ENCODE measurements around the gene IGFBP6.

Gene IGFBP6

DNA sequence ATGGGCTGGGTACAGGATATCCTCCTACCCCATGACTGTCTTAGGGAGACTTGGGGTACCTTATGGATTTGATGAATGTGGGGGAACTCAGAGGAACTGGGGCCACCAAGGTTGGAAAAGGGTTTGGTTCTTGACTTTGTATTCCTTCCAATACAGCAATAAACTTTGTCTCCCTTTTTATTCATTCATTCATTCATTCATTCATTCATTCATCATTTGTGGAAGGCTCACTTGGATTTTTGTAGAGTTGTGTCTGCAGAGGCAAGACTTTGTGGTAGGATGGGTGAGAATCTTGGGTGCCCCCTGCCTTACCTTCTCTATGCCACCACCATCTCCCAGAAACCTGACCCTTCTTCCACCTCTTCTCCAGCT, 26.9 kb downstream of the IGFBP6 start:
- no peak for TF ChIP-seq ZFX (IDR thresholded peaks at IDR 0.05; ENCODE audit: borderline replicate concordance)
- TF ChIP-seq, protein P1, sequence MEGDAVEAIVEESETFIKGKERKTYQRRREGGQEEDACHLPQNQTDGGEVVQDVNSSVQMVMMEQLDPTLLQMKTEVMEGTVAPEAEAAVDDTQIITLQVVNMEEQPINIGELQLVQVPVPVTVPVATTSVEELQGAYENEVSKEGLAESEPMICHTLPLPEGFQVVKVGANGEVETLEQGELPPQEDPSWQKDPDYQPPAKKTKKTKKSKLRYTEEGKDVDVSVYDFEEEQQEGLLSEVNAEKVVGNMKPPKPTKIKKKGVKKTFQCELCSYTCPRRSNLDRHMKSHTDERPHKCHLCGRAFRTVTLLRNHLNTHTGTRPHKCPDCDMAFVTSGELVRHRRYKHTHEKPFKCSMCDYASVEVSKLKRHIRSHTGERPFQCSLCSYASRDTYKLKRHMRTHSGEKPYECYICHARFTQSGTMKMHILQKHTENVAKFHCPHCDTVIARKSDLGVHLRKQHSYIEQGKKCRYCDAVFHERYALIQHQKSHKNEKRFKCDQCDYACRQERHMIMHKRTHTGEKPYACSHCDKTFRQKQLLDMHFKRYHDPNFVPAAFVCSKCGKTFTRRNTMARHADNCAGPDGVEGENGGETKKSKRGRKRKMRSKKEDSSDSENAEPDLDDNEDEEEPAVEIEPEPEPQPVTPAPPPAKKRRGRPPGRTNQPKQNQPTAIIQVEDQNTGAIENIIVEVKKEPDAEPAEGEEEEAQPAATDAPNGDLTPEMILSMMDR (IDR thresholded peaks at IDR 0.05), result no peak
- H3K27ac ChIP-seq, result no peak overlapping the region

DNA sequence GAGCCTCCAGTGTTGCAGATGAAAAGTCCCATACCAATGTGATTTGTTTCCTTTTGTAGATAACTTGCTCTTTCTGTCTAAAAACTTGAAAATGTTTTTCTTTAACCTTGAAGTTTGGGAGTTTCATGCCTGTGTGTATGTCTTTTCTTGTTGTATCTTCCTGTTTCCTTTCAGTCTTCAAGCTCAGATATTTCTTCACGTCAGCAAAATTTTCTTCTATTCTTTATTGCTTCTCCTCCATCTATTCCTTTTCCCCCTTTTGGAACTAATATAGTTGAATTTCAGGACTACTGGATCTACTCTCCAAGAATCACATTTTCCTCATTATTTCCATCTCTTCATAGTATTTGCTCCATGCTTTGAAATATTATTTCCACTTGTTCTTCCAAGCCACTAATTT, 29.7 kb downstream of the IGFBP6 start:
- TF ChIP-seq, protein P1 (IDR thresholded peaks at IDR 0.05), result no peak
- TF ChIP-seq ZFX (IDR thresholded peaks at IDR 0.05; ENCODE audit: borderline replicate concordance), result no peak
- H3K27ac ChIP-seq, result no peak overlapping the region

DNA sequence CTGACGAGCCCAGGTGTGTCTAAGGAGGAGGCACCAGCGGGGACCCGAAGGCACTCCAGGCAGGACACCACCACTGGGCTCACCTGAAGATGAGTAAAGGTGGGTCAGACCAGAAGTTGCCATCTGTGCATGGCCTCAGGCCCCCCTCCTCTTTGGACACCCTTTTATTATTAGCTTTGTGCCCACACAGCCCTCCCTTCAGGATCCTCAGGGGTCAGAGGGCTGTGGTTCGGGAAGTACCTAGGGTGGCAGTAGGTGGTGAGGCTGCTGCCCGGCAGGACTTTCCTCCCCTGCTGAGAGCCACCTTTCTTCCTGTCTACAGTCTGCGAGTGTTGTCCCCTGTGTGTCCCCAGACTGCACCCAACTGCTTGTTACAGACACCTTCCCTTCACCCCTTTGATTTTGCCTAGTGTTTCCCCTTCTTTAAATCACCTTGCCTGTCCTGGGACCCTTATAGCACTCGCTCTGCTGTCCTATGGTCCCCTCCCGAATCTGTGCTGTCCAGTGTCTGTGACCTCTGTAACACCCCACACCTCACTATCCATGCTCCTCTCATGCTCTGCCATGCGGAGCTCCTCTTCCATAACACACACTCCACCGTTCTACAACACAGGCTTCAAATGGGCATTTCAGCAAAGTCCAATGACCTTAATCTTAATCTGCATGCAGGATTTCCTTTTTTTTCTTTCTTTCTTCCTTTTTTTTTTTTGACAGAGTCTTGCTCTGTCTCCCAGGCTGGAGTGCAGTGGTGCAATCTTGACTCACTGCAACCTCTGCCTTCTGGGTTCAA, 31.5 kb downstream of the IGFBP6 start:
- TF ChIP-seq, protein P1 (IDR thresholded peaks at IDR 0.05), result no peak
- no peak for TF ChIP-seq ZFX (IDR thresholded peaks at IDR 0.05; ENCODE audit: borderline replicate concordance)
- no peak overlapping the region for H3K27ac ChIP-seq

DNA sequence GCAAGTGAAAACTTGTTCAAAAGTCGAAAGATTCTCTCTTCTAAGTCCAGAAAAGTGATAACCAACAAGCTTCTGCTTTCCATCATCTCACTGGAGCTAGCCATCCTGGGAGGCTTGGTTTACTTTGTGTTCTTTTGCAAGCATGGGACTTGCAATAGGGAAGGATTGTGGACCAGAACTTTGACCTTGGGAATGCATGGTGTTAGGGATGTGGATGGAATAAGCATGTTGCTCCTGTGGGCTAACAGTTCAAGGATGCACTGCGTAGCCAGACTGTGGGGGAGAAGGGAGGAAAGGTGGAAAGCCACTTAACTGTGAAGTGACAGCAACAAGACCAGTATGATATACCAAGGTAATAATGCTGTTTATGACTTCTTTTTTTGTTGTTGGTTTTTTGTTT, 34.4 kb downstream of the IGFBP6 start:
- TF ChIP-seq, protein P1 (IDR thresholded peaks at IDR 0.05), result no peak
- TF ChIP-seq ZFX (IDR thresholded peaks at IDR 0.05; ENCODE audit: borderline replicate concordance), result no peak
- no peak overlapping the region for H3K27ac ChIP-seq

DNA sequence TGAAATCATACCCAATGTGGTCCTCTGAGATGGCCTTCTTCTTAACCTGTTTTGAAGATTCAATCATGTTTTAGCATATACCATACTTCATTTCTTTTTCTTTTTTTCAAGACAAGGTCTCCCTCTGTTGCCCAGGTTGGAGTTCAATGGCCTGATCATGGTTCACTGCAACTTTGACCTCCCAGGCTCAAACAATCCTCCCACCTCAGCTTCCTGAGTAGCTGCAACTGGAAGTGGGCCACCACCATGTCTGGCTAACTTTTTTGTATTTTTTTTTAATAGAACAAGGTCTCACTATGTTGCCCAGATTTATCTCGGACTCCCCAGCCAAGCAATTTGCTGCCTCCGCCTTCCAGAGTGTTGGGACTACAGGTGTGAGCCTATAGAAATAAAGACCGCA, 36.3 kb downstream of the IGFBP6 start:
- H3K27ac ChIP-seq, result no peak overlapping the region
- TF ChIP-seq ZFX (IDR thresholded peaks at IDR 0.05; ENCODE audit: borderline replicate concordance), result no peak
- TF ChIP-seq, protein P1 (IDR thresholded peaks at IDR 0.05), result no peak

DNA sequence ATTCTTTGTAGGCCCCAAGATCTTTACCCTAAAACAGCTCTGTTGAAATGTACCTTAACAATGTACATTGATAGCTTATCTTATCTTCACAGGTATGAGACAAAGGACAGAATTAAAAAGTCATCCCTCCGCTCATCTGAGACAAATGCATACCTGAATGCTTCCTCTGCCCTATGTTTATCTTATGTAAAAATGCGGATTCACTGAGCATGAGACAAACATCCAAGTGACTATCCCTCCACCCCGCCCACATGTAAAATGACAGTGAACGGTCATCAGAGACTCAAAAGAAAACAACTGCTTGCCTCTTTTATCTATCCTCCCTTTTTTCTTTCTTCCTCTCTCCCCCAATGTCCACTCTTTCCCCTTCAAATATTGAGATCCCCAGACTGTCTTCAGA, 45.9 kb downstream of the IGFBP6 start:
- TF ChIP-seq, protein P1 (IDR thresholded peaks at IDR 0.05), result no peak
- no peak for TF ChIP-seq ZFX (IDR thresholded peaks at IDR 0.05; ENCODE audit: borderline replicate concordance)
- no peak overlapping the region for H3K27ac ChIP-seq

DNA sequence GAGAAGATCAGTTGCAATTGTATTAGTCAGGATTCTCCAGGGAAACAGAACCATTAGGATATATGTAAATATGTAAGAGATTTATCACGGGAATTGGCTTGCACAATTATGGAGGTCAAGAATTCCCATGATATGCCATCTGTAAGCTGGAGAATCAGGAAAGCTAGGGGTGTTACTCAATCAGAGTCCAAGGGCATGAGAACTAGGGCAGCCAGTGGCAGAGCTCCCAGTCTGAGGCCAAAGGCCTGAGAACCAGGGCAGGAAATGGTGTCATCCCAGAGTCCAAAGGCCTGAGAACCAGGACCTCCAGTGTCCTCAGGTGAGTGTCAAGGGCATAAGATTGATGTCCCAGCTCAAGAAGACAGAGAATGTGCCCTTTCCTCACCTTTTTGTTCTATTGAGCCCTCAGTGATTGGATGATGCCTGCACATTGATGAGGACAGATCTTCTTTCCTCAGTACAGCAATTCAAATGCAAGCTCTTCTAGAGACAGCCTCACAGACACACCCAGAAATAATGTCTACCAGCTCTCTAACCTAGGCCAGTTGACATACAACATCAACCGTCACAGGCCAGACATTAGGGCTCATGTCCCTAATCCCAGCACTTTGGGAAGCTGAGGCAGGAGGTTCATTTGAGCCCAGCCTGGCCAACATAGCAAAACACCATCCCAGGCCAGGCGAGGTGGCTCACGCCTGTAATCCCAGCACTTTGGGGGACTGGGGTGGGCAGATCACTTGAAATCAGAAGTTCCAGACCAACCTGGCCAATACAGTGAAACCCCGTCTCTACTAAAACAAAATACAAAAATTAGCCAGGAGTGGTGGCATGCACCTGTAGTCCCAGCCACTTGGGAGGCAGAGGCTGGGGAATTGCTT, 48.2 kb downstream of the IGFBP6 start:
- no peak overlapping the region for H3K27ac ChIP-seq
- no peak for TF ChIP-seq ZFX (IDR thresholded peaks at IDR 0.05; ENCODE audit: borderline replicate concordance)
- TF ChIP-seq, protein P1 (IDR thresholded peaks at IDR 0.05), result no peak

Measured in 22Rv1 (cell line).